HG03025 (cell line): ENCODE results near the gene TRERF1.
A peak's percentile ranks its signal among the peaks of the same experiment; 100 is the strongest.

Experiments
- ATAC-seq: cut with Tn5 transposase; IDR thresholded peaks from one replicate; pipeline ENCODE4 v1.9.1; 2021; ENCODE audit warnings: mild to moderate bottlenecking, moderate library complexity; ENCODE audit not compliant: unreplicated experiment, low FRiP score

Gene TRERF1

DNA sequence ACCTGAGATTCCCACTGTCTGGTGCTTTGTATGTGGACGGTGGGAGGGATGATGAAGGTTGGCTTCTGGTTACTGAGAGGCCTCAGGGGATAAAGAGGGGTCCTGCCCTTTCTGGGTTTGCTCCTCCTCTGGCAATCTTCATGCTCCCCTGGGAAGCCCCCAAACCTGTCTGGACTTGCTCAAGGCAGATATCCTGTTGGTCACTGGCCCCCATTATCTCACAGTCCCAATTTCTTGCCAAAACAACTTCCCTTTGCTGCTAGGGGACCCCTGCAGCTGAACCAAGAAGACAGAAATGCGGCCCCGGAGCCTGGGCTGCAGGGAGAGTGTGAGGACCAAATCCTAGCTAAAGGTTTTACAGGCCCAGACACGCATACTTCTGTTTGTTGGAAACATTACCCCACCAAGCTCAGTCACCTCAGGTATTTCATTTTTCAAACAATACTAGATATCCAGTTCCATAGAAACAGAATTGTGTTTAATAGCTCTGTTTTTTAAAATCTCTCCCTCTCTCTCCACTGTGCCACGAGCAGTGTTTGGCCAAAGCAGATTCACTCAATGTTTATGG, 170.7 kb downstream of the TRERF1 start:
- no peak for ATAC-seq

DNA sequence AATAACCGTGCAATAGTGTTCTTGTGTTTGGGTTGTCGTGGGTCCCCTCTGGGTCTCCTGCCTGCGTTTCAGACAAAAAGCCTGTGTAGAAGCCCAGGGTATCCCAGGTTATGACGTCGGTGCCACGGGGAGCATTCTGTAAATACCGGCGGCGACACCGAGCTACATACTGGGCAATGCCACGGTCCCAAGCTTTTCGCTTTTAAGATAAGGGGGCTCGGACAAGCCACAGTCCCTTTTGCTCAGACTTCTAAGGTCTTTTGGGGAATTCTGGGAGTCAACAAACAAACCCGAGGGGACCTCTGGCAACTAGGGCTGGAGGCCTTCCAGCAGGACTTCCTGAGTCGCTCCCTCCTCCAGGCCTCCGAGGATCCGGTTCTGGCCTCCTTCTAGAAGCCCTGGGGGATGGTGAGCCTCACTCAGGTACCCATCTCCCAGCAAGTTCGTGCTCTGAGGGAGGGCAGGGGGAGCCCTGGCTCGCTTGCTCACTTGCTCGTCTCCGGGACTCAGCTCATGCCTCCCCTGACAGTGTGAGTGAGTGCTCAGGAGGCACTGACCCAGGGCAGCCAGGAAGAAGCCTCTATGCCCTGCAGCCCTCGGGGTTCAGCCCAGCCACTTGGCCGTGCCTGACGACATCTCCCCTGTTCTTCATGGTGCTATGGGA, 171.6 kb downstream of the TRERF1 start:
- ATAC-seq, result no peak

DNA sequence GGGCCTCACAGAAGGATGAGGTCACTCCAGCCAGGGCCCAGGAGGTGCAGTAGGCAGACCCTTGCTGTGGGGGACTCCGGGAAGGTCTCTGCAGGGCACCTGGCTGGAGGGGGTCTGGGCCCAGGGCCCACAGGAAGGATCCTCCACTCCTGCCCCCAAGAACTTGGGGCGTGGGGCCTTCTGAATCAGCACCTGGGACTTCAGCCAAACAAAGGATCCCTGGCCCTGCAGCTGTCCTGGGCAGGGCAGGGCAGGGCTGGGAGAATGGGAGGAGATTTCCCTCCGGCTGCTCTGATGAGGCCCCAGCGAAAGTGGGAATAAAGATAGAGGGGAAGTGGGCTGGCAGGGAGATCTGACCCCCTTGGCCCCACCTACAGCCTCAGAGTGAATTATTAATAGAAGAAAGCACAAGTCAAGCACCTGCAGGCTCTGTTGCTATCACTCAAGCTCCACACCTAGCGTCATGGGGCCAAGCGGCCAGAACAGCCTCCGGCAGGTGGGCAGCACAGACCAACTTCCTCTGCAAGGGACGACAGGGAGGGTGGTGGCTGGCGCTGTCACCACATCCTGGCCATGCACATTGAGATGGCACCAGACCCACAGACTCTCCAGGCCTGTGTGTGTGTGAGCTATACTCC, 172.5 kb downstream of the TRERF1 start:
- no peak for ATAC-seq

DNA sequence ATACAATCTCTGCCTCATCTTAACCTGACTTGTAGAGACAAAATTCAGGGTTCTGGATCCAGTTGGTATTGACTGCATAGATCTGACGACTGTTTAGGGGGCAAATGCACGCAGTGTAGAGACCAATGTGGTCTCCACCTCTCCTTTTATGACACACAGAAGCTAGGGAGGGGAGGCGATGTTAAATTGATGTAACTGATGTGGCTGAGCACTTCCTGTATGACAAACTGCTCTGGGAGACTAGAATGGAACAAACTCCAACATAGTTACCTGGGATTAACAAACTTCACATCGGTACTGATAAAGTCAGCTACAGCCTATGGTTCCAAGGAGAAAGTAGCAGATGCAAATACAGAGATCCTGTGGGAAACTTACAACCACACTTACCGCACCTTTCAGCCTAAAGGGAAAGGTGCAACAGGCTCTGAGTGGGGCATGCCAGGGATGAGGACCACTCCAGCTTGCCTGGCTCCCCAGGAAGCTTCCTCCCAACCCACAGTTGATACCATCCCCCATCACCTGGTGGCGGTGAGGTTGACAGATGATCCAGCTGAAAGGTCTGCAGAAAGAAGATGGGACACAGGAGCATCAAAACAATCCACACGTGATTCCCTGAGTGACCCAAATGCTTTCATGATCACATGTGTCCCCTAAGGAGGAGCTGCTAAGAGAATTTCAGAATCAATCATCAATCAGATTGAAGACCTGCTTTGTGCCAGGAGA, 173.4 kb downstream of the TRERF1 start:
- ATAC-seq, result no peak

DNA sequence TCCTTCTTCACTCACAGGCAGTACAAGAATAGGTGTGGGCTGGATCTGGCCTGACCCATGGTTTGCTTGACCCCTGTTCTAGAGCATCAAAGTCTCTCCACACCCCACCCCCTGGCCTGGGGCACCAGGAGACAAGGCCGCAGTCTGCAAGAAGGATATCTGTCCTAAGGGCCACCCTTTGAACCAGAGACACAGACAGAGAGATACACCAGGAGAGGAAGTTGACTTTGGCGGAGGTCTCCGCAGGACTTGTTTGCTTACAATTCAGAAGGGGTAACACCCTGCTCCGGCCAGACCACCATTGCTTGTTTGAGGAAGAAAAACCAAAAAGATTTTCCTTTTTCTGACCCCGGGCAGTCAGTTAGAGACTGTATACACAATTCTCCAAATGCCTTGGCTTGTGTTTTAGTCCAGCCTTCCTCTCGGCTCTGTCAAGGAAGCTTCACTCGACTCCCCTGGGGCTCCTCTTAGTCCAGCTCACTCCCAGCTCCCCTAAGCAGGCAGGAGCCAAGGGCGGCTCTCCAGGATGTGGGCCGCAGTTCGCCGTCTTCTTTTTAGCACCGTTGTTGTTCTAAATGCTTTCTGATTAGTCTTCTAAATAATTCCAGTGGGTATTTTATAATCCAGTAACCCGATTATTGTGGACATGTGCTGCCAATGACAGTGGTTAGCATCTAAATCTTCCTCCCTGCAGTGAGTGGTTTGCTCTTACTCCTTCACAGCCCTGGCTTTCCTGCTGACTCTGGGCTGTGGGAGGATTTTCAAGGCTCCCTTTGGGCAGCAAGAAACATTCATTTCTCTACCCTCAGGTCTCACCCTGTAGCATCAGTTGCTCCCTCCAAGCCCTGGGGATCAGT, 175.5 kb downstream of the TRERF1 start:
- no peak for ATAC-seq

DNA sequence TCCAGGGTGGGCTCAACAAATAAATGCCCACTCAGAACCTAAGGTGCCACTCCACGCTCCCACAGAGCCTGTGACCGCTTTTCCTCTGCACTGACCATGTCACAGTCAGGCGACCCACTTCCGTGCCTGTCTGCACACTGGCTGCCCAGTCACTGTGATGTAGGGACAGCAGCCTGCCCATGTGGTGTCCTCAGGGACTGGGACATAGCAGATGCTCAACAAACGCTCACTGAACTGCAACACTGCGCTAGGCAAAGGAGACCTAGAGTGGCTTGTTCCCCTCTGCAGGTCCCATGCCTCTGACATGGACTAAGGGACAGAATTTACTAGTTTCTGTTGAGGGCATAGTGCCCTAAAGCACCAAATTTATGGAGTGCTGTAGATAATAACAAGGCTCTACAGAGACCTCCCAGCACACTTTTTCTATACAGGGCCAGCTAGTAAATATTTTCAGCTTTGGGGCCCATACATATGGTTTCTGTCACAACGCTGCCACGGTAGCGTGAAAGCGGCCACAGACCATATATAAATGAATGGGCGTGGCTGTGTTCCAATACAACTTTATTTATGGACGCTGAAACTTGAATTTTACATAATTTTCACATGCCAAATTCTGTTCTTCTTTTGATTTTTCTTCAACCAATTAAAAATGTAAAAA, 176.2 kb downstream of the TRERF1 start:
- no peak for ATAC-seq

DNA sequence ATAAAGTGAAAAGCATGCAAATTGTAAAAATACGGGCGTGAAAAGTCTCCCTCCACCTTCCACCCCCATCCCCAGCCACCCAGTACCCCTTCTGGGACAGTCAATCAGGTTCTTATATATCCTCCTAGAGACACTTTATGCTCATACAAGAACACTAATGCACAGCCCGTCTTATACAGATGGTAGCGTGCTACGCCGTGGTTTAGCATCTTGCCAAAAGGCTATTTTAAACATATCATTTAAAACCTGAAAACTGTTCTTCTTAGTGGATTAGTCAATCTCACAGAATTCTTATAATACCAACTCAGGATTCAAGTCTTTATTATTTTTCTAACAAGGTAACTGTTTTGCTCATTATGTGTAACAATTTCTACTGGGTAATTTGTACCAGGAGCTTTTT, 176.8 kb downstream of the TRERF1 start:
- no peak for ATAC-seq

DNA sequence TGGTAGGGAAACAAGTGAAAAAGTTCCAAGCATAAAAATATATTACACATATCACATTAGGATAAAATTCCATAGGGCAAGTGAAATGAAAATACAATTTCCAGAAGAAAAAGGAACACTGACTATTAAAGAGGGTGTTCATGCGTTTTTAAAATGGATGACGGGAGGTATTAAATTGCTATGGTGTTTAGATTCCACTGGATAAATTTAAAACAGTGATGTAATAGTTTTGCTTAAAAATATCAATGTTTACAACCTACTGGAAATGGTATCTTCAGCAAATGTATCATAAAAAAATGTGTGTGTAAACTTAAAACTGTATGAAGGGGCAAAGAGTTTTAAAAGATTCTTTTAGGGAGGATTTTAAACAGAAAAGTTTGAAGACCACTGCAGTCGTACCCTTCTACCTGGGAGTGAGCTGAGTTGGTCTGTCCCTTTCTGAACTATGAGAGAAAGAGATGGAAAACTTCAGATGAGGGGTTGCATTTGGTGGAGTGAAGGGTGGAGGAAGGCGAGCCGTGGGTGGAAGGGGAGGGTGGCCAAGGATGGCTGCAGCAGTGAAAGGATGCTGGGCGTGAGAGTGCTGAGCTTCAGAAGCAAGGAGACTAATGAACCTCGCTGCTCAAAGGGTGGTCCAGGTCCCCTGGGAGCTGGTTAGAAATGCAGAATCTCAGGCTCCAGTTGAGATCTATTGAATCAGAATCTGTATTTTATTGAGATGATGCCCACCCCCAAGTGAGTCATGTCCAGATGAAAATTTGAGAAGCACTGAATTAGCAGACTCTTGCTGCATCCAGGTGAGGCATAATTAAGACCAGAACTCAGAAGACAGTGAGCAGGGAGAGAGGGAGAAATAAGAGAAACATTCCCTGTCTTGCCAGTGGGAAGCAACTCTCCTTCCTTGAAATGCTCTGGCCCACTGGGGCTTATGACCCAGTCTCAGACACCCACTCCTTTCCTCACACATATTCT, 179.6 kb downstream of the TRERF1 start:
- ATAC-seq, result no peak

DNA sequence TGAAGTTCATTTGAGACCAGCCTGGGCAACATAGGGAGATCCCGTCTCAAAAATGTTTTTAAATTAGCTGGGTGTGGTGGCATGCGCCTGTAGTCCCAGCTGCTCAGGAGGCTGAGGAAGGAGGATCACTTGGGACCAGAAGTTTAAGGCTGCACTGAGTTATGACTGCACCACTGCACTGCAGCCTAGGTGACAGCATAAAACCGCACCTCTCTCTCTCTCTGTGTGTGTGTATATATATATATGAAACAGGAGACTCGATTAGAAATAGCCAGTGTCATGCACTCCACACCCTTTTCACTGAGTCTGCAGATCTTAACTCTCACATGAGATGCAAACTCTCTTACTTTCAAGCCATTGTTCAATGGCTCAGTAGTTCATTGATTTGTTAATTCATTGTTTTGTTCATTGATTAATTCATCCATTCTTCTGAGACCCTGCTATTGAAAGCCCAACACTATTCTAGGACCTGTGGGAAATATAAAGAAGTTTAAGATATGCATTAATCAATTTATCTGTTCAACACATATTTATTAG, 181.7 kb downstream of the TRERF1 start:
- ATAC-seq, result peak; percentile 63

DNA sequence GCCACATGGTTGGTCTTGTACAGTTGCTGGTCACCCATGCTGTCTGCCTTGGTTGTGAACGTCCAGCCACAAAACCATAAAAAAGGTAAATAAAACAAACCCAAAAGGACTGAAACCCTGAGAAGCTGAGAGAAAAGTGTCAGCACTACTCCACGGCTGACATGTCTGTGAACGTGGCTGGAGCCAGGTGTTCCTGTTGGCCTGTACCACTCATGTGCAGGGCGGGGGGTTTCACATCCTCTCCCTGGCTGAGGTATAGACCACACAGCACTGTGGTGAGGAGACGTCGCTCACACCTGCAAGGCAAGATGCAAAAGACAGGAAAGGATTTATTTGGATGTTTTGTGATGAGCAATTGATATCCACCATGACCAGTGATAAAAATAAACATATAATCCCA, 182.2 kb downstream of the TRERF1 start:
- ATAC-seq, result peak; percentile 84

DNA sequence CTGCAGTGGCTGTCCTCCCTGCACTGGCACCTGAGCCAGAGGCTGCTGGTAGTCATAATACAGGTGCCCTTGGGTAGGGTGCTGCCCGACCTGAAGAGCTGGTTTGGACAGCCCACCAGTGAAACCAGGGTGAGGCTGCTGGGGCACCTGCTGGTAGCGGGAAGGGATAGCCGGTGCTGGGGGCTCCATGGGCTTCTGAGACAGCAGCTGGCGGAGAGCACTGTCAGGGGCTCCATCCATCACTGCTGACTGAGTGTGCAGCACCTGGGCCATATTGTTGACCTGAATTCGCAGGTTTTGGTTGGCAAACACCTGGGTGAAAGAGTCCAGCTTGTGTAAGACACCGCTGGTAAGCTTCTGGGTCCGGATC, 182.9 kb downstream of the TRERF1 start:
- ATAC-seq, result no peak

DNA sequence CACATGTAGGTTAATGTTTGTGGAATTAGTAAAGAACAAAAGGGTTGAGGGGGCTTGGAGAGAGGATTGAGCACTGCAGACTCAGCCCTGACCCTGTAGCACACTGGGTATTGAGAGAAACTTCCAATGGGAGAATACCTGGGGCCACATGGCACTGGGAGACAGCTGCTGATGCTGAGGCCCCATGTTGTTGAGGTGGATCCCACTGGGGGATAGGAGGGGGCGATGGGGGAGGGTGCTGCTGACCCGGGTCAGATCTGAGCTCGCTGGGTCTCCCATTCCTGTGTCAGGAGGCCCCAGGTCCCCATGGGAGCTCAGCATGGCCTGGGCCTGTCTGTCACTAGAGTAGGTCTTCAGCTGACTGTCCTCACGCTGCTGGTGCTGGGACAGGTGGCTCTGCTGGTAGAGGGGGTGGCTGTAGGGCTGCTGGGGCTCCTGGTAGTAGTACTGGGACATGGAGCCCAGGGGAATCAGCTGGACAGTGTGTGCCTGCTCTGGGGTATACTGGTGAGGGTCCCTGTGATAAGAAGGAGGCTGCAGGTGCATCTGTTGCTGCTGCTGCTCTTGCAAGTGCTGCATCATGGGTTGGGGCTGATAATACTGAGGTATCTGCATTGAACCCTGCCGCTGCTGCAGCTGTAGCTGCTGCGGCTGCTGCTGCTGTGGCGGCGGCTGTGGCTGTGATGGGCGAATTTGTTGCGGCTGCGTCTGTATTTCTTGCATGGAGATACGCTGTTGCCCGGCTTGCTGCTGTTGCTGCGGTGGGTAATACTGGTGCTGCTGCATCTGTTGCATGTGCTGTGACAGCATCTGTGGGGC, 183.5 kb downstream of the TRERF1 start:
- ATAC-seq, result no peak

DNA sequence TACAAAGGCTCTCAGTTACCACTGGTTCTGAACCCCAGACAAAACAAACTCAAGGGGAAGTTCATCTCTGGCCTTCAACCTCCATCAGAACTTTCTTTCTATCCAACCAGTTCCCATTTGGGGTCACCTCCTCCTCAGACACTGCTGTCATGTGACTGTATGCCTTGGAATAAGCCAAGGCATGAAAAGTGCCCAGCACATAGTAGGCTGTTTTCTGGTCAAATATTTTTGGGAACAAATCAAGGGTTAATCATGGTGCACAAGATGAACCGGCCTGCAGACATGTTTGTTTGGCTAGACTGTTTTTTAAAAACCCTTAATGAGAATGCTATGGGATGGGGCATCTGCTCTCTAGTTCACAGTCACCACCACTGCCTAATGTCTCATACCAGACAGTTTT, 185.2 kb downstream of the TRERF1 start:
- ATAC-seq, result no peak

DNA sequence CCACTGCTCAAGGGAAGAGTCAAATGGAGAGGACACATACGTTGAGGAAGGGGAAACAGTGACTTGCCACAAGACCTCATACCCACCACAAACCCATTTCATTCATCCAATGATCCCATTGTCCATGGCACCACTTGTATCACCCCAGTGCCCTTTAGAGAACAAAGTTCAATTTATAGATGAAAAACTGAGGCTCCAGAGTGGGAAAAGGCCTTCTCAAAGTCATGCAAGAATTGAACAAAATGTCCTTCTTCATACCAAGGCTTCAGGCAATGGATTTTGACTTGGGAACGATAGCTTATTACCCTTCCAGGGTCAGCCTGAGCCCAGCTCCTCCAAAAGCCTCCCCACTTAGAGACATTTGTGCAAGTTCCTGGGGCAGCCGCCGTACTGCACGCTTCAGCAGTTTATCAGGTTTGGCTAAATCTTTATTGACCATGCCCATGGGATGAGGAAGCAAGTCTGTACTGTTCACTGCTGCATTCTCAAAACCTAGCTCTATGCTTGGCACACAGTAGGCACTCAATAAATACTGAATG, 186.8 kb downstream of the TRERF1 start:
- ATAC-seq, result no peak

DNA sequence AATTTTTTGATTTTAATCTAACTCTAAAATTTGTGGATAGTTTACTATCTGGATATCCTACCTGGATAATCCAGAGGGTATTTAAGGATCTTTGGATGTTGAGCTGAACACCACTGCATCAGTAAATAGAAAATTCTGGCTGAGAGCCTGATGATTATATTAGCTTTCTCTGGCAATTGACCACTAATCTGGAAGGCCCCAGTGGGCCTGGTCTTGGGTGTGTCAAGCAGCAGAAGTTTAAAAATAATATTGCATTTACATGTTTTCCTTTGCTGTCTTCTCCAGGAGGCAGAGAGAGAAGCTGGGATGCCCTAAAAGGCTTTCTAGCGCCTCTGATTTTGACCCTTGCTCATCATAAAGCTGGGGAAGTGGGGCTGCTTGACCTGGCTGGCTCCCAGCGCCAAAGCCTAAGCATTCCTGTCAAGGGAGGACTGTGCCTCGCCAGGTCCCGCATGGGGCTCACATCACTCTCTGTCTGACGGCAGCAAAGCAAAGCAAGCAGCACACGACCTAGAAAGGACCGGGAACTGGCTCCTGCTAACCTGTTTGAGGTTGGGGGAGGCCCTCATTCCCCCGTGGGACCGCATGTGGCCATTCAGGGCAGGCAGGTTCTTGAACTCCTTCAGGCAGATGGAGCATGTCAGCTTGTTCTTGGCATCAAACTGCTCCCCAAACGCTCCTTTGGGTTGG, 187.4 kb downstream of the TRERF1 start:
- no peak for ATAC-seq

DNA sequence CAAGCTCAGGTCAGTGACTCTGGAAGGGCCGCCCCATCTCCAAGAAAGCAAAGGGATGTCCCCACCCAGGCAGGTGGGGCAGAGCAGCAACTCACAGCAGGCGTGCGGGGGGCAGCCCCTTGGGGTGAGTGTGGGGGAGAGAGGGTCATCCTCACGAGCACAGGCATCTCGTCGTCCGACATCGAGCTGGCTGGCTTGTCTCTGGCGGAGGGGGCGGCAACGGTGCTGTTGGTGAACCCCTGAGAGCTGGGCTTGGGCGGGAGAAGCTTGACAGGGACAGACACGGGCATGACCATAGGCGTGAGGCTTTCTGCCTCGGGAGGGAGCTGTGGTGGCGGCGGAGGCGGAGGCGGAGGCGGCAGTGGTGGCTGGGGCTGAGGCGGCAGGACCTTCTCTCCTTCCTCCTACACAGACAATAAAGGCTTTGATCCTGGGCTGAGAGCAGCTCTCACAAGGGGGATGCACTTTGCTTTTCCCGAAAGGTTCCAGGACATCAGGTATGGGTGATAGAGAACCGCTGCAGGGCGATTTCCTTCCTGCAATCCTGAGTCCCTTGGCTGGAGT, 188.5 kb downstream of the TRERF1 start:
- ATAC-seq, result no peak

DNA sequence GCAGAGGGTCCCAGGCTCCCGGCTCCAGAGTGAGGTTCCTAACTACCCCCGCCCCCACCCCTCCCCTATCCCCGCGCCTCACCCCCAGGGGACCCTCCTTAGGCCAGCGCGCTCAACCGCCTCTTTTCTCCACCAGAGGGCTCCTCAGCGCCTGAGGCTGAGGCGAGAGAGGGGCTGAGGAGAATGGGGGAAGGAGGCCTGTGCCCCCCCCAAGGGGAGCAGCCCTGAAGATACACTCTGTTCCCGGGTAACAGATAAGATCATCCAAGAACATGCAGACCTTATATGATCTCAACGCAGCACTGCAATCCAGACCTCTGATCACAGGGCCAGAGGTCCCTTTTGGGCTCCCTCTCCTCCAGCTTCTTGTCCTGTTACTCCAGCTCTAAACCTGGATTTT, 190.8 kb downstream of the TRERF1 start:
- ATAC-seq, result no peak
